Measurements from ENCODE around the gene TPP2. TPM values are rescaled to one million over a fixed set of nuclear protein-coding genes. Genes with fewer than 3 reads are reported as not detected.
A peak's percentile ranks its signal among the peaks of the same experiment; 100 is the strongest.

TPP2 gene
- total and polyA plus RNA-seq, 9 of the 15 experiments (the other 6 are each of a cell fraction or from before 2014, with no cell fraction given): 18.8 to 87.7 (median 55.9) TPM

DNA sequence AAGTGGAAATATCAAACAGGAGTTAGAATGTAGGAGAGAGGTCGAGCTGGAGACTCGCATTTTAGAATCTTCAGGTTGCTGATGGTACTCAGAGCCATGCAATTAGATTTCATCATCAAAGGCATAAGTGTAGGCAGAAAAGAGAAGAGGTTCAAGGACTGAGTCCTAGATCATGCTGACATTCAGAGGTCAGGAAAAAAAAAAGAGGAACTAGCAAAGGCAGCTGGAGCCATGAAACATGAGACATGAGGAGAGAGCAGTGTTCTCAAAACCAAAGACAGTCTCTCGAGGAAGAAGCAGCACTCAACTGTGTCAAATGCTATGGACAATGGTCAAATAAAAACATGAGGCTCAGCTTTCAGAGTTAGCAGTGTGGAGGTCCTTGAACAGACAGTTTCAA, 12.4 kb upstream of the TPP2 start (continued):
- TF ChIP-seq ZNF785 (CRISPR knock-in tag; IDR thresholded peaks at IDR 0.05) (no peak), POLR2B (IDR thresholded peaks at IDR 0.05; ENCODE audit: low read depth, partially characterized antibody) (no peak), ZNF586 (CRISPR knock-in tag; conservative IDR thresholded peaks at IDR 0.05) (no peak), MECOM (CRISPR knock-in tag; IDR thresholded peaks at IDR 0.05) (no peak), ERF (CRISPR knock-in tag; IDR thresholded peaks at IDR 0.05) (no peak), NRF1 (conservative IDR thresholded peaks at IDR 0.05 in 1 of 2, IDR thresholded peaks at IDR 0.05 in 1 of 2) (no peak), ZNF324 (CRISPR knock-in tag; IDR thresholded peaks at IDR 0.05) (no peak), RBBP5 (IDR thresholded peaks at IDR 0.05; ENCODE audit: borderline replicate concordance, insufficient read depth, low read length, poor library complexity, severe bottlenecking) (no peak), ZEB2 (IDR thresholded peaks at IDR 0.05) (no peak), PTBP1 (IDR thresholded peaks at IDR 0.05; ENCODE audit: low read depth, low read length) (no peak), ZNF764 (CRISPR knock-in tag; IDR thresholded peaks at IDR 0.05; ENCODE audit: low read depth) (no peak), FOXJ3 (CRISPR knock-in tag; IDR thresholded peaks at IDR 0.05) (no peak), LEF1 (IDR thresholded peaks at IDR 0.05) (peak; percentile 47; the same call in 1 of the 2 replicates), EZH2 (IDR thresholded peaks at IDR 0.05; ENCODE audit: borderline replicate concordance, low read depth, low read length) (no peak), MBD2 (IDR thresholded peaks at IDR 0.05; ENCODE audit: borderline replicate concordance, low read depth) (no peak), SAFB2 (IDR thresholded peaks at IDR 0.05; ENCODE audit: borderline replicate concordance, low read depth, low read length, severe bottlenecking) (no peak)
- TF ChIP-seq, protein P1, sequence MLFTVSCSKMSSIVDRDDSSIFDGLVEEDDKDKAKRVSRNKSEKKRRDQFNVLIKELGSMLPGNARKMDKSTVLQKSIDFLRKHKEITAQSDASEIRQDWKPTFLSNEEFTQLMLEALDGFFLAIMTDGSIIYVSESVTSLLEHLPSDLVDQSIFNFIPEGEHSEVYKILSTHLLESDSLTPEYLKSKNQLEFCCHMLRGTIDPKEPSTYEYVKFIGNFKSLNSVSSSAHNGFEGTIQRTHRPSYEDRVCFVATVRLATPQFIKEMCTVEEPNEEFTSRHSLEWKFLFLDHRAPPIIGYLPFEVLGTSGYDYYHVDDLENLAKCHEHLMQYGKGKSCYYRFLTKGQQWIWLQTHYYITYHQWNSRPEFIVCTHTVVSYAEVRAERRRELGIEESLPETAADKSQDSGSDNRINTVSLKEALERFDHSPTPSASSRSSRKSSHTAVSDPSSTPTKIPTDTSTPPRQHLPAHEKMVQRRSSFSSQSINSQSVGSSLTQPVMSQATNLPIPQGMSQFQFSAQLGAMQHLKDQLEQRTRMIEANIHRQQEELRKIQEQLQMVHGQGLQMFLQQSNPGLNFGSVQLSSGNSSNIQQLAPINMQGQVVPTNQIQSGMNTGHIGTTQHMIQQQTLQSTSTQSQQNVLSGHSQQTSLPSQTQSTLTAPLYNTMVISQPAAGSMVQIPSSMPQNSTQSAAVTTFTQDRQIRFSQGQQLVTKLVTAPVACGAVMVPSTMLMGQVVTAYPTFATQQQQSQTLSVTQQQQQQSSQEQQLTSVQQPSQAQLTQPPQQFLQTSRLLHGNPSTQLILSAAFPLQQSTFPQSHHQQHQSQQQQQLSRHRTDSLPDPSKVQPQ (CRISPR knock-in tag; IDR thresholded peaks at IDR 0.05; ENCODE audit: borderline replicate concordance): no peak
- TF ChIP-seq, protein P2, sequence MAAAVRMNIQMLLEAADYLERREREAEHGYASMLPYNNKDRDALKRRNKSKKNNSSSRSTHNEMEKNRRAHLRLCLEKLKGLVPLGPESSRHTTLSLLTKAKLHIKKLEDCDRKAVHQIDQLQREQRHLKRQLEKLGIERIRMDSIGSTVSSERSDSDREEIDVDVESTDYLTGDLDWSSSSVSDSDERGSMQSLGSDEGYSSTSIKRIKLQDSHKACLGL (CRISPR knock-in tag; IDR thresholded peaks at IDR 0.05; ENCODE audit: borderline replicate concordance, poor library complexity, severe bottlenecking): no peak
- TF ChIP-seq, protein P3, sequence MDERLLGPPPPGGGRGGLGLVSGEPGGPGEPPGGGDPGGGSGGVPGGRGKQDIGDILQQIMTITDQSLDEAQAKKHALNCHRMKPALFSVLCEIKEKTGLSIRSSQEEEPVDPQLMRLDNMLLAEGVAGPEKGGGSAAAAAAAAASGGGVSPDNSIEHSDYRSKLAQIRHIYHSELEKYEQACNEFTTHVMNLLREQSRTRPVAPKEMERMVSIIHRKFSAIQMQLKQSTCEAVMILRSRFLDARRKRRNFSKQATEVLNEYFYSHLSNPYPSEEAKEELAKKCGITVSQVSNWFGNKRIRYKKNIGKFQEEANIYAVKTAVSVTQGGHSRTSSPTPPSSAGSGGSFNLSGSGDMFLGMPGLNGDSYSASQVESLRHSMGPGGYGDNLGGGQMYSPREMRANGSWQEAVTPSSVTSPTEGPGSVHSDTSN (CRISPR knock-in tag; IDR thresholded peaks at IDR 0.05; ENCODE audit: low read depth): no peak
- TF ChIP-seq, protein P3 (tag; conservative IDR thresholded peaks at IDR 0.05; ENCODE audit: low read depth): peak; percentile 51
- TF ChIP-seq, protein P4, sequence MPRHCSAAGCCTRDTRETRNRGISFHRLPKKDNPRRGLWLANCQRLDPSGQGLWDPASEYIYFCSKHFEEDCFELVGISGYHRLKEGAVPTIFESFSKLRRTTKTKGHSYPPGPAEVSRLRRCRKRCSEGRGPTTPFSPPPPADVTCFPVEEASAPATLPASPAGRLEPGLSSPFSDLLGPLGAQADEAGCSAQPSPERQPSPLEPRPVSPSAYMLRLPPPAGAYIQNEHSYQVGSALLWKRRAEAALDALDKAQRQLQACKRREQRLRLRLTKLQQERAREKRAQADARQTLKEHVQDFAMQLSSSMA (CRISPR knock-in tag; IDR thresholded peaks at IDR 0.05): no peak

Measured in K562 (cell line).